Activated CD8-positive, alpha-beta memory T cell treated with anti-CD3 and anti-CD28 coated beads for 4 hours (primary cell): ENCODE data around the gene SHC2.
"Not testable (repeated sequence)": the region's sequence is repeated elsewhere in the genome, so short reads cannot be mapped to it uniquely, and the experiment has no call there.

Experiments used
- DNase-seq, 2 donors: peaks; one replicate each; pipeline ENCODE4 v3.0.0-alpha.2; 2020; ENCODE audit warnings: low read depth in 2 of 2

Gene SHC2

DNA sequence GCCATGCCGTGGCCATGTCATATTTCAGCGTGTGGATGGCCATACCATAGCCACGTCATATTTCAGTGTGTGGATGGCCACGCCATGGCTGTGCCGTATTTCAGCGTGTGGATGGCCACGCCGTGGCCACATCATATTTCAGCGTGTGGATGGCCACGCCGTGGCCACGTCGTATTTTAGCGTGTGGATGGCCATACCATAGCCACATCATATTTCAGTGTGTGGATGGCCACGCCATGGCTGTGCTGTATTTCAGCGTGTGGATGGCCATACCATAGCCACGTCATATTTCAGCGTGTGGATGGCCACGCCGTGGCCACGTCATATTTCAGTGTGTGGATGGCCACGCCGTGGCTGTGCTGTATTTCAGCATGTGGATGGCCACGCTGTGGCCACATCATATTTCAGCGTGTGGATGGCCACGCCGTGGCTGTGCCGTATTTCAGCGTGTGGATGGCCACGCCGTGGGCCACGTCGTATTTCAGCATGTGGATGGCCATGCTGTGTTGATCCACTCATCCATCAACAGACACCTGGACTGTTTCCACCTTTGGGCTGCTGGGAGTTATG lies 9.8 kb downstream of the SHC2 start:
- DNase-seq, result not testable (repeated sequence)

GRCh38 chr19:449916-450315 lies 10.9 kb downstream of the SHC2 start:
- no peak for DNase-seq

DNA sequence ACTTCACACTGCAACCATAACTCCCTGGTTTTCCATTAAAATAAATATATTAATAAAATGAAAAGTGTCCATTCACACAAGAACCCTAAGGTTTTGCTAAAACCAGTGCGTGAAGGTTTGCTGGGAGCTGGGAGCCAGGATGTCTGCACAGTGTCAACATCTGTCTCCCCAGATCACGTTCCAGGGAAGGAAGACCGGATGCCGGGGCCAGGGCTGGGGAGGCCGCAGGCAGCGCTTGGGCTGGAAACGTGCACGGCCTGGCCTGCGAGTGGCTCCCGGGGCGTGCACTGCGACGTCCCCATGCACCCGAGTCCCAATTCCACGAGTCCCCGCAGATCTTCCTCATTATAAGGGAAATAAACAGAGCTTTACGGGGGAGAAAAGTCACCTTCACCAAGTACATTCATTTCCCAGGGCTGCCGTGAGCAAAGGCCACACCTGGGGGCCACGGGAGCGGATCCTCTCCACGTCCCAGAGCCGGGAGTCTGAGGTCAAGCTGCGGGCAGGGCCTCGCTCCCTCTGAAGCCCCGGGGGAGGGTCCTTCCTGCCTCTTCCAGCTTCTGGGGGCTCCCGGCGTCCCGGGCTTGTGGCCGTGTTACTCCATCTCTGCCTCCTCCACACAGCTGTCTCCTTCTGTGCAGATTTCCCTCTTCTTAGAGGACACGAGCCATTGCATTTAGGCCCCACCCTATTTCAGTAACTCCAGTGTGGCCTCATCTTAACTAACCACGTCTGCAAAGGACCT lies 12.8 kb downstream of the SHC2 start:
- DNase-seq, result no peak

DNA sequence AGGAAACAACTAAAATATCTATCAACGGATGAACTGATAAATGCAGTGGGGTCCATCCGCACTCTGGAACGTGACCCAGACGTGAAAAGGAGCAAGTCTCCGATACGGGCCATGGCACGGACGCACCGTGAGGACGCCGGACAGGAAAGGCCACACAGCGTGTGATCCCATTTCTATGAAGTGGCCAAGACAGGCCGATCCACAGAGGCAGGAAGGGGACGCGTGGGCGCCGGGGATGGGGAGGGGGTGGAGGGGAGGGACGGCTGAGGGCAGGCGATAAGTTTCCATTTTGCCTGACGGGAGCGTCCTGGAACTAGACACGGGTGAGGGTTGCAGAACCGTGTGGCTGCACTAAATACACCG lies 13.8 kb downstream of the SHC2 start:
- DNase-seq, result no peak

GRCh38 chr19:444677-445210 lies 16.1 kb downstream of the SHC2 start:
- DNase-seq, result no peak

DNA sequence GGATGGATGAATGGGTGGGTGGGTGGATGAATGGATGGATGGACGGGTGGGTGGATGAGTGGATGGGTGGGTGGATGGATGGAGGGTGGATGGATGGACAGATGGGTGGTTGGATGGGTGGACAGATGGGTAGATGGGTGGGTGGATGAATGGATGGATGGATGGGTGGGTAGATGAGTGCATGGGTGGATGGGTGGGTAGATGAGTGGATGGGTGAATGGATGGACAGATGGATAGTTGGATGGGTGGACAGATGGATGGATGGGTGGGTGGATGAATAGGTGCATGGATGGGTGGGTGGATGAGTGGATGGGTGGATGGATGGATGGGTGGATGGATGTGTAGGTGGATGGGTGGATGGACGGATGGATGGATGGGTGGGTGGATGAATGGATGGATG lies 17.8 kb downstream of the SHC2 start:
- DNase-seq, result no peak

- no peak for DNase-seq
These were observed 18.7 kb downstream of the SHC2 start for GRCh38 chr19:442085-442484.

DNA sequence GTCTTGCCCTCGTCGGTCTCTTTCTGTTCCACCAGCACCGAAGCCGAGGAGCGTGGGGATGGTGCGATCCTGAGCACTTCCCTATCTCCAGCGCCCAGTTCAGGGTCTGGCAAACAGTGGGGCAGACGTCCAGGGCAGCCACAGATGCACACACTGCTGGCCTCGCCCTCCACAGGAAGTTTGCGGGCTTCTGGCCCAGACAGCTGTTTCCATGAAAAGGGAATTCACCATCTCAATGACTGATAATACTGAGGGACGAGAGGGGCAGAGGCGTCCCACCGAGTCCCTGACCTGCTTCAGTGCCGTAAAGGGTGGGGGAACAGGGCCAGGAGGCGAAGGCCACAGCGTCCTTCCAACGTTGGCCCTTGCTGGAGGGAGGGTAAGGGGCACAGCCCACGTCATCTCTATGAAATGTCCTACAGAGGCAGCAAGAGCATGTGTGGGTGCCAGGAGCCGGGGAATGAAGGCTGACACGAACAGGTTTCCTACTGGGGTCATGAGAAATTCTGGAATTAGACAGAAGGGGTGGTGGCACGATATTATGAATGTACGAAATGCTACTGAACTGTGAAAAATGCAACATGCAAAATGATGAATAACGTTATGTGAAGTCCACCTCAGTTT lies 19.5 kb downstream of the SHC2 start:
- no peak for DNase-seq

GRCh38 chr19:440391-441212 lies 20.2 kb downstream of the SHC2 start:
- DNase-seq, result no peak

GRCh38 chr19:439167-439900 lies 21.5 kb downstream of the SHC2 start:
- DNase-seq, result no peak

DNA sequence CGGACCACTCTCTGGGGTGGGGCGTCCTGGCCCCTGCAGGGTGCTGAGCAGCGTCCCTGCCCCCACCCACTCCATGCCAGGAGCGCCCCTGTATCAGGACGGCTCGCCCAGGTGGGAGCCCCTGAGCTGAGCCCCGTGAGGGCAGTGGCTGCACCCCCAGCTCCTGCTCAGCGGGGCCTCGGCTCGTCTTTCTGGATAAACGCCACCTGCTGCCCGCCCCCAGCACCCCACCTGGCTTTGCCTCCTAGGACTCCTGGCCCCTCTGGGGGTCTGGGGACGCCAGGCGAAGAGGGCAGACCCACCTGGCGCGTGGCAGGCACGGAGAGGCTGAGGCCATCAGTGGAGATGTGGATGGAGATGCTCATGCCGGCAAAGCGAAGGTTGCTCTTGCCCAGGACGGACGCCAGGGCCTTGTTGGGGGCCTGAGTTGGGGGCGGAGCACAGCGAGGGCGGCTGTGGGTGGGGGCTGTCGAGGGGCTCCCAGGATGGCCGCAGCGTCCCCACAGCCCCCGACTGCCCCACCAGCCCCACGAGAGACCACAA lies 22.3 kb downstream of the SHC2 start:
- DNase-seq, result no peak

DNA sequence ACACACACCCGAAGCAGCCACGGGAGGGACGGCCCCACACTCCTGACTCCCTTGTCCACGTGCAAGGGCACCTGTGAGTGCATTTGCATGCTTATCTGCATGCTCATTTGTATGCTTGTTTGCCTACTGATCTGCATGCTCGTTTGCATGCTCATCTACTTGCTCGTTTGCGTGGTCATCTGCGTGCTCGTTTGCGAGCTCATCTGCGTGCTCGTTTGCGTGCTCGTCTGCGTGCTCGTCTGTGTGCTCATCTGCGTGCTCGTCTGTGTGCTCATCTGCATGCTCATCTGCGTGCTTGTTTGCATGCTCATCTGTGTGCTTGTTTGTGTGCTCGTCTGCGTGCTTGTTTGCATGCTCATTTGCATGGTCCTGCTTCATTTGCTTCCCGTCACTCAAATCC lies 23.8 kb downstream of the SHC2 start:
- no peak for DNase-seq

DNA sequence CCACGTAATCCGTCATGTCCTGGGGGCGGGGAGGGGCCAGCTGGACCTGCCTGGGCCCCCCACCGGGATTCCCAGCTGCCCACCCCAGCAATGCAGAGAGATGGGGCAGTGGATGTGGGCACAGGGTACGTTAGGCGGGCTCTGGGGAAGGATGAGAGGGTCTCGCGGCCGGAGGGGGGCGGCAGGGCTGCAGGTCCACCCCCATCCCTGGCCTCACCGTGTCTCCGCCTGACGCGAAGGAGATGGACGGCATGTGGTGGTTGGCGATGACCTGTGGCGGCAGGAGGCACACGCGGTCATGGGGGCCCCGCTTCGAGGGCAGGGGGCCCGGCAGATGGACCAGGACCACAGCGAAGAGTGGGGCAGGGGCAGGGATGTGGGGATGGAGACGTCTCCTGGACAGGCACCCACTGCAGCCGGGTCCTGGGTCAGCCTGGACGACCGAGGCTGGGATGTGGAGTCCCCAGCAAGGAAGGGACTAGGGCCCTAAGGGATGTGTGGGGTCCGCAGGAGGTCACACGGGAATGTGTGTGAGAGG lies 24.4 kb downstream of the SHC2 start:
- no peak for DNase-seq

GRCh38 chr19:435707-436412 lies 25.0 kb downstream of the SHC2 start:
- DNase-seq, result no peak

DNA sequence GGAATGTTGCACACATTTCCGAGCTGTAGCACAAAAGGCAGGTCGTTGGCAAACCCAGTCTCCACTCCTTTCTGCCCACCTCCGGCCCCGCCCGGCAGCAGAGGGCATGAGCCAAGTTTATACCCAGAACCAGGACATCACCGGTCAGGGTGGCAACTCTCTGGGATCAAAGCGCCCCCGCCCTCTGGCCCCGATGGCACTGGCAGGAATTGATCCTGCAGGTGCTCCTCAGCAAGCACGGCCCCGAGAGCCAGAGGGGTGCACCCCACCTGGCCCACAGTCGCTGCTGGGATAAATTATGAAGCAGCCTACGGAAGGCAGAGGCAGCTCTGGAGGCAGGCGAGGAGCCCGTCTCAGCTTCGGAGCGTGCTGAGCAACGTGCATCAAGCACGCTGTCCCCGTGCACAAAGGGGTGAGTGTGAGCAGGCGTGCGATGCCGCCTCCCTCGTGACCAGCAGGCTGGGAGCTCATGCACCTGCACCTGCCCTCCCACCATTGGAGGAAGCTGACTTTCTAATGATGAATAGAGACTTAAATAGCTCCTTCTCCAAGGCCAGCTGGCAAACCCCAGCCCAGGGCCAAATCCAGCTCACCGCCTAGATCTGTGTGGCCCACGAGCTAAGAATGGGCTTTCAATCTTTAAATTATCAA lies 25.7 kb downstream of the SHC2 start:
- no peak for DNase-seq

DNA sequence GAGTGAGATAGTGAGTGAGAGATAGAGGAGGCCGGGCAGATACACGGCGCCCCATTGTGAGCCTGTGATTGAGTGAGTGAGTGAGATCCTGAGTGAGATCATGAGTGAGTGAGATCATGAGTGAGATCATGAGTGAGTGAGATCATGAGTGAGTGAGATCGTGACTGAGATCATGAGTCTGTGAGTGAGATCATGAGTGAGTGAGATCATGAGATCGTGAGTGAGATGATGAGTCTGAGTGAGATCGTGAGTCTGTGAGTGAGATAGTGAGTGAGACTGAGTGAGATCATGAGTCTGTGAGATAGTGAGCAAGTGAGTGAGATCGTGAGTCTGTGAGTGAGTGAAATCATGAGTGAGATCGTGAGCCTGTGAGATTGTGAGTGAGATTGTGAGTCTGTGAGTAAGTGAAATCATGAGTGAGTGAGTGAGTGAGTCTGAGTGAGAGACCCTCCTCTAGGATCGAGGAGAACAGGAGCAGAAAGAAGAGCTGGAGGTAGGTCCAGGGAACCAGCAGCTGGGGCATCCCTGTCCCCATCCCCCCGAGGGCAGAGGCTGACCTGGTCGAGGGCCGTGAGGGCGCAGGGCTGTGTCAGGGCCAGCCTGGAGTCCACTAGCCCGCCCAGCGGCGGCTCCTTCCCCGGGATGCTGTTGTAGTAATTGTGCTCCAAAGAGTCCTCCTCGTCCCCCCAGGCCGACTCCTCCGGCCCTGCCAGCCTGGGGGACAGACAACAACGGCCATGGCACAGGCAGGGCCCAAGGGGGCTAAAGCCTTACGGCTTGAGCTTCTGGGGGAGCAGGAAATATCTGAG lies 26.5 kb downstream of the SHC2 start:
- DNase-seq, result no peak

GRCh38 chr19:430701-431100 lies 30.1 kb downstream of the SHC2 start:
- DNase-seq, result no peak

GRCh38 chr19:428149-428548 lies 32.7 kb downstream of the SHC2 start:
- DNase-seq, result no peak

DNA sequence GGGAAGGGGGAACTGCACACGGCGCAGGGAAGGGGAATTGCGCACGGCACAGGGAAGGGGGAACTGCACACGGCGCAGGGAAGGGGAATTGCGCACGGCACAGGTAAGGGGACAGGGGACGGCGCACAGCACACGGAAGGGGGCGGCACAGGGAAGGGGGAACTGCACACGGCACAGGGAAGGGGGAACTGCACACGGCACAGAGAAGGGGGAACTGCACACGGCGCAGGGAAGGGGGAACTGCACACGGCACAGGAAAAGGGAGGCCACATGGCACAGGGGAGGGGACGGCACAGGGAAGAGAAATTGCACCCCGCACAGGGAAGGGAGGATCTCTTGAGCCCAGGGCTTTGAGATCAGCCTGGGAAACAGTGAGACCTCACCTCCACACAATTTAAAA lies 33.2 kb downstream of the SHC2 start:
- not testable (repeated sequence) for DNase-seq
